WTC11 (cell line): ENCODE measurements around the gene DDR2. TPM values are rescaled to one million over a fixed set of nuclear protein-coding genes. Genes with fewer than 3 reads are reported as not detected.

ENCODE experiments used
- ATAC-seq: fragments of 200-7000 bp; cut with Tn5 transposase; 2 replicates; pipeline ENCODE4 v1.10.0; 2021; ENCODE audit warnings: mild to moderate bottlenecking, moderate library complexity
- CTCF ChIA-PET: fragments of 300-600 bp; sonication (Branson Sonifier 250); formaldehyde crosslinking; loops from one replicate; lab custom pipeline; 2021; ENCODE audit warnings: antibody characterized with exemption; lab: Charles Lee
- POLR2A ChIA-PET: fragments of 350-600 bp; sonication (Branson Sonifier 250); formaldehyde crosslinking; loops from one replicate; lab custom pipeline; 2021; ENCODE audit warnings: antibody characterized with exemption; lab: Charles Lee
- DNase-seq: peaks from one replicate; pipeline ENCODE4 v3.0.0; 2021; ENCODE audit warnings: low spot score
- H3K27ac Mint-ChIP-seq: 2 replicates; pipeline ENCODE4 v1.8.0; 2021; ENCODE audit warnings: mixed read lengths
- H3K27me3 Mint-ChIP-seq: 2 replicates; pipeline ENCODE4 v1.8.0; 2021; ENCODE audit warnings: low read depth, mild to moderate bottlenecking, moderate library complexity, mixed read lengths
- H3K36me3 Mint-ChIP-seq: 2 replicates; pipeline ENCODE4 v1.8.0; 2021; ENCODE audit warnings: mixed read lengths
- H3K4me1 Mint-ChIP-seq: 2 replicates; pipeline ENCODE4 v1.8.0; 2022; ENCODE audit warnings: mixed read lengths
- H3K4me3 Mint-ChIP-seq: 2 replicates; pipeline ENCODE4 v1.8.0; 2021; ENCODE audit warnings: mild to moderate bottlenecking, moderate library complexity, mixed read lengths
- H3K9me3 Mint-ChIP-seq: 2 replicates; pipeline ENCODE4 v1.8.0; 2021; ENCODE audit warnings: mixed read lengths
- ATF2 ChIP-seq: sonication (generic); formaldehyde crosslinking; IDR thresholded peaks from 2 replicates; pipeline ENCODE4 v1.8.1; 2022; ENCODE audit warnings: low read depth, missing genetic modification reagents, borderline replicate concordance
- CREB1 ChIP-seq: sonication (generic); formaldehyde crosslinking; IDR thresholded peaks from 2 replicates; pipeline ENCODE4 v1.8.0; 2023; ENCODE audit warnings: mild to moderate bottlenecking, missing genetic modification reagents
- CTCF ChIP-seq: fragments of 200-600 bp; IDR thresholded peaks from 2 replicates; pipeline ENCODE4 v1.8.0; 2022; ENCODE audit warnings: antibody characterized with exemption
- ELF4 ChIP-seq: sonication (generic); formaldehyde crosslinking; IDR thresholded peaks from 2 replicates; pipeline ENCODE4 v1.8.1; 2022; ENCODE audit warnings: low read depth, mild to moderate bottlenecking, moderate library complexity, missing genetic modification reagents
- NR2C2 ChIP-seq: sonication (generic); formaldehyde crosslinking; IDR thresholded peaks from 2 replicates; pipeline ENCODE4 v1.8.0; 2022; ENCODE audit warnings: mild to moderate bottlenecking, missing genetic modification reagents
- TEAD4 ChIP-seq: sonication (generic); formaldehyde crosslinking; IDR thresholded peaks from 2 replicates; pipeline ENCODE4 v1.8.0; 2022; ENCODE audit warnings: mild to moderate bottlenecking, missing genetic modification reagents
- ZNF138 ChIP-seq: sonication (generic); formaldehyde crosslinking; conservative IDR thresholded peaks from 2 replicates; pipeline ENCODE4 v1.8.1; 2022; ENCODE audit warnings: mild to moderate bottlenecking, moderate library complexity, missing genetic modification reagents
- ZNF232 ChIP-seq: sonication (generic); formaldehyde crosslinking; IDR thresholded peaks from 2 replicates; pipeline ENCODE4 v1.8.0; 2022; ENCODE audit warnings: mild to moderate bottlenecking, missing genetic modification reagents
- ZNF396 ChIP-seq: fragments of 250-450 bp; sonication (Bioruptor Pico); IDR thresholded peaks from 2 replicates; pipeline ENCODE4 v1.8.0; 2021; ENCODE audit warnings: mild to moderate bottlenecking, moderate library complexity, borderline replicate concordance
- ZNF671 ChIP-seq: fragments of 250-450 bp; sonication (Bioruptor Pico); IDR thresholded peaks from 2 replicates; pipeline ENCODE4 v1.8.0; 2021; ENCODE audit warnings: mild to moderate bottlenecking
- total RNA-seq: library from RNA; stranded (reverse); gene quantifications from 3 replicates; pipeline ENCODE4 v1.2.3, GENCODE V29; 2021
- TF ChIP-seq, protein P1 (sequence below): sonication (generic); formaldehyde crosslinking; IDR thresholded peaks from 2 replicates; pipeline ENCODE4 v1.8.1; 2022; ENCODE audit warnings: missing genetic modification reagents, borderline replicate concordance

Gene DDR2
- total RNA-seq, 1 experiment from 2014 or later, result 0.85 TPM

GRCh38 chr1:162627662-162628296 lies 4.5 kb upstream of the DDR2 start:
- Mint-ChIP-seq H3K27me3 (no peaks in the 10 kb centered on the region), H3K27ac (no peak overlapping the region), H3K9me3 (no peaks in the 10 kb centered on the region), H3K4me1 (peaks cover 14% of the 10 kb centered on the region), H3K36me3 (no peaks in the 10 kb centered on the region), H3K4me3 (no peak overlapping the region)
- DNase-seq (no peak), ATAC-seq (peak; percentile 53)
- CTCF ChIA-PET, result no interaction called here
- POLR2A ChIA-PET, result no interaction called here
- TF ChIP-seq ZNF138 (CRISPR knock-in tag) (no peak), CTCF (peak; percentile 29)

DNA sequence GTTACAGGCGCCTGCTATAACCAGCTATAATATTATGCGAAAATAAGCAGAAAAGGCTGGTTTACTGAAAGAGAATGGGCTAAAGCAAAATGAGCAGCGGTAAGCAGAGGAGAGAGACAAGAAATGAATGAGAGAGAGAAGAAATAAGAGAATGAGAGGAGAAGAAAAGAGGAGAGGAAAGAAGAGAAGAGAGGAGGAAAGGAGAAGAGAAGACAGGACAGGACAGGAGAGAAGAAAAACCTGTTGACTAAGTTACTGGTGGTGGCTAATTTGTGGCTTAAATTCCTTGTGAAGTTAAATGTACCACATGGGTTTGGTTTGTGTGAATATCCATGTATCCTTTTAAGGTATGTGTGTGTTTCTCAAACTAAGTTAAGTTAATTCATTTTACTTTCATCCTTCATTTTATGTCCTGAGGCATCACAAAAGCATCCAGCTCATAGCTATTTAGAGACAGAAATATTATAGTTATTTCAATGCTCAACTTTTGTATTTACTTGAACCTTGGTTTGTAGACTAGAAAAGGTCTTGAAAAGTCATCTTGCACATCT lies 3.1 kb upstream of the DDR2 start:
- peaks cover 21% of the 10 kb centered on the region for H3K4me1 Mint-ChIP-seq
- no peaks in the 10 kb centered on the region for H3K9me3 Mint-ChIP-seq
- ChIA-PET POLR2A (no interaction called here), CTCF (interaction anchor here (1.4 kb wide), 1 partner anchor 171 kb away, joined by 4 read pairs; no protein-coding TSS in a partner anchor)
- no peaks in the 10 kb centered on the region for H3K36me3 Mint-ChIP-seq
- TF ChIP-seq CTCF (no peak), TEAD4 (no peak), ZNF671 (no peak), ZNF396 (CRISPR knock-in tag) (no peak), NR2C2 (no peak), CREB1 (CRISPR knock-in tag) (no peak), ELF4 (CRISPR knock-in tag) (no peak), ZNF232 (CRISPR knock-in tag) (no peak)
- ATAC-seq (no peak), DNase-seq (no peak)
- no peak overlapping the region for H3K27ac Mint-ChIP-seq
- no peak overlapping the region for H3K4me3 Mint-ChIP-seq
- no peaks in the 10 kb centered on the region for H3K27me3 Mint-ChIP-seq

DNA sequence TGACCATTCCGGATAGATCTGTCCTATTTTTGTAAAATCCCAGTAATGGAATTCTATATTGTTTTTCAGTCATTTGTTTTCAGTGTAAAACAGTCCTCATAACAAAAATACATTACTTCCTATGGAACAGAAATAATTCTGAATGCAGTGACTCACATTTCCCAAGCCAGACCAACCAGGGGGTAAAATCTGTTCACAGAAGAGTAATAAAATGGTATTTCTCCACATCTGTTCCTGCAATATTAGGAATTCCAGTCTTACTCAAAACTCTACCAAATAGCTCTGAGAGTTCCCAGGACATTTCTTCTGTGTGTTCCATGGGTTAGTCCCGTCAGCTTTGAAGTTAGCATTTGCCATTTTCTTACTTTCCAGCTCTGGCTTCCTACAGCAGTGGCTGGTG lies 2.6 kb upstream of the DDR2 start:
- ATAC-seq (no peak), DNase-seq (no peak)
- Mint-ChIP-seq H3K27ac (no peak overlapping the region), H3K36me3 (no peaks in the 10 kb centered on the region), H3K4me3 (no peak overlapping the region), H3K4me1 (peaks cover 21% of the 10 kb centered on the region), H3K27me3 (no peaks in the 10 kb centered on the region), H3K9me3 (no peaks in the 10 kb centered on the region)
- POLR2A ChIA-PET, result no interaction called here
- no peak for TF ChIP-seq ATF2 (CRISPR knock-in tag)
- TF ChIP-seq, protein P1, sequence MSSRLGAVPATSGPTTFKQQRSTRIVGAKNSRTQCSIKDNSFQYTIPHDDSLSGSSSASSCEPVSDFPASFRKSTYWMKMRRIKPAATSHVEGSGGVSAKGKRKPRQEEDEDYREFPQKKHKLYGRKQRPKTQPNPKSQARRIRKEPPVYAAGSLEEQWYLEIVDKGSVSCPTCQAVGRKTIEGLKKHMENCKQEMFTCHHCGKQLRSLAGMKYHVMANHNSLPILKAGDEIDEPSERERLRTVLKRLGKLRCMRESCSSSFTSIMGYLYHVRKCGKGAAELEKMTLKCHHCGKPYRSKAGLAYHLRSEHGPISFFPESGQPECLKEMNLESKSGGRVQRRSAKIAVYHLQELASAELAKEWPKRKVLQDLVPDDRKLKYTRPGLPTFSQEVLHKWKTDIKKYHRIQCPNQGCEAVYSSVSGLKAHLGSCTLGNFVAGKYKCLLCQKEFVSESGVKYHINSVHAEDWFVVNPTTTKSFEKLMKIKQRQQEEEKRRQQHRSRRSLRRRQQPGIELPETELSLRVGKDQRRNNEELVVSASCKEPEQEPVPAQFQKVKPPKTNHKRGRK (CRISPR knock-in tag), result no peak
- CTCF ChIA-PET, result interaction anchor here (1.4 kb wide), 1 partner anchor 171 kb away, joined by 4 read pairs; no protein-coding TSS in a partner anchor
